HG03460 (cell line): ENCODE data around the gene SETD9.

Experiments used
- ATAC-seq: cut with Tn5 transposase; IDR thresholded peaks from one replicate; pipeline ENCODE4 v1.9.1; 2021; ENCODE audit not compliant: unreplicated experiment

SETD9 gene

DNA sequence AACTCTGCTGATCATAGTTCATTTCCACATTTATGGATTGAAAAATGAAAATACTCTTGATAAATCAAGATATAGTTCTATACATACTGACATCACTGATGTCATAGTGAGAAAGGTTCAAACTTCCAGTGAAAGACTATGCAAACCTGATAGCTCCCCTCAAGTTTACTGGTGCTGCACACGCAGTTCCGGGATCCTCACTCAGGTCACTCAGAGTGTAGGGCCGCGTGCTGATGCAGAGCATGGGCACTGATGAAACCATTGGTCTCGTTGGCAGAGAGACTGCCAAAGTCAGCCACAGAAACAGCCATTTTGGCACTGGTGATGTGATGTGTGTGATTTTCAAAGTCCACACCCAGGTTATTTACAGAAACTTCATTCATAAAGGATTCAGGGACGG lies 13.5 kb downstream of the SETD9 start:
- no peak for ATAC-seq

DNA sequence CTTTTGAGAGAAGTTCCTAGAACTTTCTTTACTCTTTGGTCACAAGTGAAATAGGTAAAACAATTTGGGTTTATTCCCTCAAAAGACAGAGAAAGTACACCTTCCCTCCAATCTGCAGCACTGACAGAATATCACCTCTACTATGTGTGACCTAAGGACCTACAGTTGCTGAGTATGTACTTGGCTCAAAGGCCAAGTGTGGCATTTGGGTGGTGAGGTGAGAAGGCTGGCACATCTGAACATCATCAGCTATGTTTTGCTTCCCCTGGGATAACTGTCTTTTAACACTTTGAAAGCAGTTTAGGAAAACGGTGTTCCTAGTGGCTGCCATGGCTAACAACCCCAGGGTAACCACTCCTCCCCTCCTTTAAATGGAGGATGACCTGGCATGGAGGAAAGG lies 24.9 kb downstream of the SETD9 start:
- ATAC-seq, result no peak

DNA sequence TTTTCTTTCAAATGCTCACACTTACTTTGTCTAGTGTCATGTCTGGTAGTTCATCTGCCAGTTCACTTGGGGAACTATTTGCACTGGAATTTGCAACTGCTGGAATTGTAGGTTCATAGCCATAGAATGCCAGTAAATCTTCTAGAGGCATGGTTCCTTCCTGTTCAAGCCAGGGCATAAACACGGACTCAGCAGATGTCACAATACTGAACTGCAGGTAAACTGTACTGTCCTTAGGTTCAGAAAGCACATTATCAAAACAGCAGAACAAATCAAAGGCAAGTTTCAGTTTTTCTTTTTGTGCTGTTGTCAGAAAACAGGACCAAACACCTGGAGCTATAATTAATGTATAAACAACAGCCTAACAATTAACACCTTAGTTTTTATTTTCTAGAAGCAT lies 29.5 kb downstream of the SETD9 start:
- no peak for ATAC-seq

DNA sequence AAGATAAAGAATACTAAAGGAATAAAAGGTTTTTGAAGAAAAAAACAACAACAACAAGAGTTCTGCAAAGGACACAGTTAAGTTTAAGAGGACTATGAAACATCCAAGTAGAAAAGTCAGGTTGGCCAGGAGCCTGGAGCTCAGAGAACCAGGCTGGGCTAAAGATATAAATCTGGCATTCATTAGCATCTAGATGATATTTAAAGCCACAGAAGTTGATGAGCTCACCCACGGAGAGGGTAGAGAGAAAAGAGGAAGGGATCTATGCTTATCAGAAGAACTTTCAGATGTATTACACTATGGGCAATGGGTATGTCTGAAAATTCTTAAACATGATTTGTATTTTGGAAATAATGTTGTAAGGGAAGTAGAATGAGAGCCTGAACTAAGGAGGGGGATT lies 32.6 kb downstream of the SETD9 start:
- ATAC-seq, result no peak

DNA sequence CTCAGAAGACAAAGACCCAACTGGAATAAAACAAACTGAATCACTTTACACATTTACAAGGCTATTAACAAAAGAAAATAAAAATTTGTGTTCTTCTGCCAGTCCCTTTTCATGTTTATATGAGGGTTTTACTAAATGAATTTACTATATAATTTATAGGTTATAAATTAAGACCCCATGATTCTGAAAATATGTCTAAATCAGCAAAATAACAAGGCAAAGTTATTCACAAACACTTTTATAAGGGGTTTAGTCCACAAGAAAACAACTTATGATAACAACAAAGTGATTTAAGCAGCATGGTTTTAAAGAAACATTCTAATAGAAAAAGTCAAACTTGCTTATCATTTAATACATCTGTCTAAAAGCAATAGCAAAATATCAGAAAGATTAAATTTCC lies 37.7 kb downstream of the SETD9 start:
- ATAC-seq, result no peak

DNA sequence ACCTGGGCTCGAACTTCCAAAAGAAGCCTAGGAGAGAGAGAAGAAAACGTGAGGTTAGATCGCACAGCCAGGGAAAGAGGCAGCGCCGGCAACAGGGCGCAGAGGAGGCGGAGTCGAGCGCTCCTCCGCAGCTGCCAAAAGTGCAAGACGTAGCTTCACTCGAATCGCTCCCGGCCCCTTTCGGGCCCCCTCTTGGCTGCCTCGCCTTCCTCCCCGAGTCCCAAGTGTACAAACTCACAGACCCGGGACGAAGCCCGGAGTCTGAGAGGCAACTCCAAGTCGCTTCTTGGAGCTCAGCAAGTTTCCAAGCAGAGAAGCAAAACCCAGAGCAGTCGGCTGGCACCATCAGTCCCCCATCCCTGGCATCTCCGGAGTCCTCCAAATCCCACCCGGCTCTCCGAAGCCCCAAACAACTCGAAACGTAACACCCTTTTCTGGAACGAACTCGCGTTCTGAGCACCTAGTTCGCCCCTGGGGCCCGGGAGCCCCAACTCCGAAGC lies 41.3 kb downstream of the SETD9 start:
- peak; percentile 46 for ATAC-seq

DNA sequence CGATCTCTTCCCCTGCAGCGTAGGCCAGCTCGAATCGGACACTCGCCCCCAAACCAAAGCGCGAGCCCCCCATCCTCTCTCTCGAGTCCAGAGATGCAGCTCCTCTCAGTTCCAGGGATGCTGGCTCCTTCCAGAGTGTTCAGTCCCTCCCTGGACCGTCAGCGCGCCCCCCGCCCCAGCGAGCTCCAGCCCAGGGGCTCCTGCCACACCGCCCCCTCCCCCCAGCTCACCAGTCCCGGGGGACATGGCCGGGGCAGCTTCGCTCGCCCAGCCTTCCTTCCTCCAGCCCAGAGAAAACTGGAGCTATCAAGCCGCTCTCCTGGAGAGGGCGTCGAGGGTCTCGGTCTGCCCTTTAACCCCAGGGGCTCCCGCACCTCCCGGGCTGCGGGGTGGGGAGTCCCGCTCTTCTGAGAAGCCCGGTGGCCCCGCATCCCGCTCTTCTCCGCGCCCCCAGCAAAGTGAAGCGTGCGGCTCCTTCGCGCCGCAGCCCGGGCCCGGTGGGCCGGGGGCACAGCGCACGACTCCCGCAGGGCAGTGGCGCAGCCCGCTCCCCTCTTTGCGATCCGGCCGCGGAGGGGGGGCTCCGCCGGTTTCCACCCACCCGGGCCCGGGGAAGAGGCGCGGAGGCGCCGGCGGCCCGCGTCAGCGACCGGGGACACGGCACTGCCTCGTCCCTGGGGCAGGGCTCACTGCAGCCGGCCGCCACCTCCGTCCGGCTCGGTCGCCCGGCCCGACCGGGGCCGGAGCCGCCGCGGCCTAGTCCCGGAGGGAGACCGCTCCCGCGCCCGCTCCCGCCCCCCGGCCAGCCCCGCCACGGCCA lies 41.9 kb downstream of the SETD9 start:
- peak; percentile 37 for ATAC-seq

DNA sequence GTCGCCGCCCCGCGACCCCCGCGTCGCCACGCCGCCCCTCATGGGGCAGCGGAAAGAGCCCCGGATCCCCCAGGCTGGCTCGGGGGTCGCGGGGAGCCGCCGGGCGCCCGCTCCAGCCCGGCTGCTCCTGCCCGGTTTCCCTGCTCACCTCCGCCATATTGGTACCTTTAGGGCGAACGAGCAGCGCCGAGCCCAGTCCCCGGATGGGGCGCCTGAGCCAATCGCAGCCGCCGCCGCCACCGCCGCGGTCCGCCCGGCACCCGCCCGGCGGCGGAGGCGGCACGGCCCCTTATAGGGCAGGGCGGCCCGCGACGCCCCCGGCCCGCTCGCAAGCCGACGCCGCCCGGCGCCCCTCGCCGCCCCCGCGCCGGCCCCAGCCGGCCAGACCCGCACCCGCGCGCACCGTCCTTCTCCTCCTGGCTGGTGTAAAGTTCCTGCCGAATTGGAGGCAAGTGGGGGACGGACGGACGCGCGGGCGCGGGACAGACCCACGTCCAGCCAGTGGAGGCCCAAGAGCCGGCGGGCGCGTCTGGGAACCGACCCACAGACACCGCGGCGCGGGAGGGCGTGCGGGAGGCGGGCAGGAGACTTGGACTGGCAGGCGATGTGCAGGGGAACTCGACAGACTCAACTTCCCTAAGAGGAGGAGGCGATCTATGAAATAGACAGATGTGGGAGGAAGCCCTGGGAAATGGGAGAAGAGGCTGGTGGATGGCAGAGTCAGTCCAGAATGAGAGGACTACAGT lies 42.7 kb downstream of the SETD9 start, which contains the start of gene MIER3:
Gene MIER3, minus strand, starts transcription at position 178 of the 746 bp plus-strand sequence. Its CDS starts 21 bp downstream, at position 157.
- ATAC-seq, result peak; percentile 89

DNA sequence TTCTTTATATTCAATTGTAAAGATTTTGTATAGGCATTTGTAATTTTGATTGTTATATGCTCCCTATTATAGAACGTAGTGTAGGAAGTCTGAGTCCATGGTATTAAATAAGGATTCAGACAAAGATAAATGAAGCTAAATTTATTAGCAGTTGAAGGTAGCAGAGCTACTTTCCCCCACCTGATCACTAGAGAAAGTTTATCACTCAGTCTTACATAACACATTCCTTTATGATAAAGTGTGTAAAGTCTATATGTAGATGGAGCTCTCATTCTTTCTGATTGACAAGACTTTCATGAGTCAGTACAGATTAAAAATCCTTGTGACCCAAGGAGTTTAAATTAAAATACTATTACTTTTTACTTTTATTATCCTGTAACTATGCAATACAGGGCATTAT lies 44.9 kb downstream of the SETD9 start:
- ATAC-seq, result no peak

DNA sequence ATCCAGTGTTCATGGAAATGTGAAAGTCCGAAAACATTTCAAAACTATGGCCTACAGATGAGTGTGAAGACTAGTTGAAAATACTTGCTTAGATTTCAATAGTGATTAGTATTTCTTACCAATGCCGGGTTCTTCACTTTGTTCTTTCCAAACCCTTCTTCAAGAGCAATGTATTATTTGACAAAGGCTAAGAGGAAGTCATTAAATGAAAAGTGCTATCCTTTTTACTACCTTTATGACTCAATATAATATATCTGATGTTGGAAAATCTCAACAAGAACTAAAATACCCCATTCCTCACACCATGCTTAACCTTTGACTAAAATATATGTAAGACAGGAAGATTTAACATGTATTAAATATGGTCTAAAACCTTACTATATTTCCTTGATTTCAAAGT lies 49.2 kb downstream of the SETD9 start:
- ATAC-seq, result no peak

DNA sequence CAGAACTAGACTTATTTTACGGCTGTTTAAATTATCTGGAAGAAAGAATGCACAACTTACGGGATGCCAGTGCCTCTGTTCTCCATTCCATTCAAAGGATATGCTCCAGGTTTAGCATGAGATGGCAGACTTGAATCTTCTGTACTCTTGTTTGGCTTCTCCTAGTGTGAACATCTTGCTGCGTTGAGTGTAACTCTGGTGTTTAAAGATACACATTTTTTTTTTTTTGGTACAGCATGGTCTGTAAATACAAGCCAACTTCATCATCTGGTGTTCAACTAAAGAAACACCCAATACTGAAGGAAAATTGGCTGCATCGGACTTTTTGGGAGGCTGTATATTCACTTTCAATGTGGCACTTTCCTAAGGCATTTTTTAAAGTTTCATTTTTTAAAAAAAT lies 49.9 kb downstream of the SETD9 start:
- no peak for ATAC-seq

DNA sequence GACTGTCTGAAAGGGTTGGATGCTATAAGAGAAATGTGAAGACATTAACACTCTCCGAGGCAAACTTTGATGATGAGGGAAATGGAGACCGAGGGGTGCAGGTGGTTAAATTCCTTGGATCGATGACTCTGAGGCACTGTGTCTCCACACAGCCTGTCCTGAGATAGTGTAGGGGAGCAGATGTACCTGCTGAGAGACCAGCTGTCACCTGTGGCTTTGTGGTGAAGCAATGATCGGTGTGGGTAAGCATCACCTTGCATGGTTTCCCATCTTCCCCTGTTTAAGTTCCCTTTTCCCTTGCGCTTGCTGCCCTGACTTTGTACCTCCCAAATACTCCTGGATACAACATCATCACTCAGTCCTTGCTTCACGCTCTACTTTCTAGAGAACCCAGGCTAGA lies 52.4 kb downstream of the SETD9 start:
- no peak for ATAC-seq

DNA sequence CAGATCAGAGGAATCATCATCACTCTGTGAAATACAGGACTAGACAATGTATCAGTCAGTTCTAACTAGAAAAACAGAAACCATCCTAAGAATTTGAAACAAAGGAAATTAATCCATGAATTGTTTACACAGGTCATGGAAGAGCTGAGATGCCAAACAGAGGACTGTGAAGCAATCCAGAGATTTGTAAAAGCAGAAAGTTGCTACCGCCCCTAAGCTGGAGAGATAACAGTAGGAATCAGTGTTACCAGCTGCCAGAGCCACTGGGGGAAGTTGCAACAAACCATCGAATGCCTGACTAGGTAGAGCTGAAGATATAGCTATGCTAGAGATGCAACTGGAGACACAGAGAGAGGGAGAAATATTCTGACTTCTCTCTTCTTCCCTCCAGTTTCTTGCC lies 52.9 kb downstream of the SETD9 start:
- ATAC-seq, result no peak

DNA sequence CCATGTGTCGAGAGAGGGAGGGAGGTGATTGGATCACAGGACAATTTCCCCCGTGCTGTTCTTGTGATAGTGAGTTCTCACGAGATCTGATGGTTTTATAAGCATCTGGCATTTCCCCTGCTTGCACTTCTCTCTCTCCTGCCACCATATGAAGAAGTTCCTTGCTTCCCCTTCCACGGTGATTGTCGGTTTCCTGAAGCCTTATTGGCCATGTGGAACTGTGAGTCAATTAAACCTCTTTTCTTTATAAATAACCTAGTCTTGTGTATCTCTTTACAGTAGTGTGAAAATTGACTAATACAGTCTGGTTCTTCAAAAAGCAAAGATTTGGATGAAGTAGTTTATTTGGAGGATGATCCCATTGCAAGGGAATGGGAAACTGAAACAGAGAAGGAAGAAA lies 53.9 kb downstream of the SETD9 start:
- no peak for ATAC-seq

DNA sequence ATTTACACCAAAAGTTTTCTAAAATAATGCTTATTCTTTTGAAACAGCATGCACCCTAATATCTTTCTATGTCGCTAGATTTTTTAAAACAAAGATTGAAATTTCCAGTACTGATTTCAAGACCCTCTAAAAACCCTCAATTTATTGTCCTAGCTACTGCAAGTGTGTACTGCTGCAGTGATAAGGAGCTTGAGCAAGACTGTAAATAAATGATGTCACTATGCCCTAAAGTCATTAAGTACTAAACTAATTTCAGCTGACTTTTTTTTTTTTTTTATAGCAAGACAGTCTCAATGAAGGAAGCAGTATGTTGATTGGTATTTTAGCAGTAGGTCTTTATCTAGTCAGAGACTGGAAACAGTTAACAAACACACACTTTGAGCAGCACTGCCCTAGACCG lies 54.8 kb downstream of the SETD9 start:
- ATAC-seq, result no peak
